RWPE1 (cell line): ENCODE measurements around the gene KIRREL2.
A peak's percentile ranks its signal among the peaks of the same experiment; 100 is the strongest.

Experiments
- CTCF ChIA-PET: fragments of 350-600 bp; sonication (Branson Sonifier 250); formaldehyde crosslinking; extraction: SDS; loops from one replicate; lab custom pipeline; 2021; lab: Yijun Ruan, JAX
- POLR2A ChIA-PET: fragments of 400-600 bp; formaldehyde crosslinking; extraction: SDS; loops from one replicate; lab custom pipeline; 2020; ENCODE audit warnings: antibody characterized with exemption; ENCODE audit not compliant: low non-redundant PET; lab: Yijun Ruan, JAX
- DNase-seq: peaks from one replicate; pipeline ENCODE4 v3.0.0; 2012; ENCODE audit warnings: low spot score
- H3K27ac ChIP-seq: fragments of 450-650 bp; 2 replicates; pipeline ENCODE4 v1.5.1; 2017
- CTCF ChIP-seq: fragments of 450-650 bp; conservative IDR thresholded peaks from 2 replicates; pipeline ENCODE4 v1.5.1; 2017; ENCODE audit warnings: low read depth, mild to moderate bottlenecking

KIRREL2 gene

GRCh38 chr19:35816262-35816661, 40.4 kb upstream of the KIRREL2 start:
- POLR2A ChIA-PET, result no interaction called here
- no peak overlapping the region for H3K27ac ChIP-seq
- CTCF ChIA-PET, result no interaction called here
- DNase-seq, result no peak
- TF ChIP-seq CTCF, result no peak

DNA sequence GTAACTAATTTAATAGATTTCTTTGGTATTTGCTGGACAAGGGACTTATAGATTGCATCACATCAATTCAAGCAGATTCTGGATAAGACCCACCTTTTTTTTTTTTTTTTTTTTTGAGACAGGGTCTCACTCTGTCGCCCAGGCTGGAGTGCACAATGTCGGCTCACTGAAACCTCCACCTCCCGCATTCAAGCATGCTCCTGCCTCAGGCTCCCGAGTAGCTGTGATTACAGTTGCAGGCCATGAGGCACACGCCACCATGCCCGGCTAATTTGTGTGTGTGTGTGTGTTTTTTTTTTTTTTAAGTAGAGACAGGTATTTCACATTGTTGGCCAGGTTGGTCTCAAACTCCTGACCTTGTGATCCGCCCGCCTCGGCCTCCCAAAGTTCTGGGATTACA, 39.9 kb upstream of the KIRREL2 start:
- TF ChIP-seq CTCF, result no peak
- DNase-seq, result no peak
- POLR2A ChIA-PET, result no interaction called here
- H3K27ac ChIP-seq, result no peak overlapping the region
- CTCF ChIA-PET, result interaction anchor here (0.7 kb wide), 1 partner anchor 613 kb away, joined by 3 read pairs; no protein-coding TSS in a partner anchor

GRCh38 chr19:35818445-35818844, 38.3 kb upstream of the KIRREL2 start:
- TF ChIP-seq CTCF, result no peak
- POLR2A ChIA-PET, result no interaction called here
- no peak for DNase-seq
- no peak overlapping the region for H3K27ac ChIP-seq
- CTCF ChIA-PET, result no interaction called here

GRCh38 chr19:35822579-35822978, 34.1 kb upstream of the KIRREL2 start:
- DNase-seq, result no peak
- H3K27ac ChIP-seq, result no peak overlapping the region
- POLR2A ChIA-PET, result no interaction called here
- CTCF ChIA-PET, result interaction anchor here (0.7 kb wide), 1 partner anchor 27 kb away, joined by 3 read pairs; no protein-coding TSS in a partner anchor
- TF ChIP-seq CTCF, result no peak

DNA sequence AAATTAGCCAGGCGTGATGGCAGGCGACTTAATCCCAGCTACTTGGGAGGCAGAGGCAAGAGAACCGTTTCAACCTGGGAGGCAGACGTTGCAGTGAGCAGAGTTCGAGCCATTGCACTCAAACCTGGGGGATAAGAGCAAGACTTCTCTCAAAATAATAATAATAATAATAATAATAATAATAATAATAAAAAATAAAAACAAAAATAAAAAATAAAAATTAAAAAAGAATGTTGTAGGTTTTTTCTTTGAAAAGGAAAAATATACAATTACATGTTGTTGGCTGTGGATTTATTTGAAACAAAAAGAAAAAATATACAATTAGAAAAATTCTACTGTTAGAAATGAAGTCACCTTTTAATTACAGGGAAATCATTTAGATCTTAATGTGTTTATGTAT, 32.6 kb upstream of the KIRREL2 start:
- no peak for TF ChIP-seq CTCF

GRCh38 chr19:35828692-35829301, 27.9 kb upstream of the KIRREL2 start:
- POLR2A ChIA-PET, result no interaction called here
- DNase-seq, result peak; percentile 50
- CTCF ChIA-PET, result no interaction called here
- H3K27ac ChIP-seq, result no peak overlapping the region
- no peak for TF ChIP-seq CTCF

More for the DNA sequence above, 32.6 kb upstream of the KIRREL2 start:
- no peak overlapping the region for H3K27ac ChIP-seq
- ChIA-PET CTCF (no interaction called here), POLR2A (no interaction called here)
- no peak for DNase-seq

DNA sequence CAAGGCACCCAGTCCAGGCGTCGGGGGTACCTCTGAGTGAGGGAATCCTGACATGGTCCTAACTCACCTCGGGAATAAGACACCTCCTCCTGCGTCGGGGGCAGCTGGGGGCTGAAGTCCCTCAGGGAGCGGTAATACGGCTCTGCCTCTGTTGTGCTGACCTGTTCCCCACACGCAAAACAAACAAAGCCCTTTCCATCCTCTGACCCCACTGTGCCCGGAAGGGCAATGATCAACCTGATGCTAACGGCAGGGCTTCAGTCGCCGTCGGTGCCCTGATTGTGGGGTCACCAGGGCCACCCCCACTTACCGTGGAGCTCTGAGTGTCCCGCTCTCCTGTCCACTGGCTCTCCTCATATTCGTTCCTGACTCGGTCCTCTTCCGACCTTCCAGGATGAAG, 25.7 kb upstream of the KIRREL2 start:
- ChIA-PET CTCF (no interaction called here), POLR2A (no interaction called here)
- no peak for DNase-seq
- no peak for TF ChIP-seq CTCF
- H3K27ac ChIP-seq, result no peak overlapping the region
